NCI-H524 treated with DMSO at 0.1 percent for 48 hours (cell line): ENCODE data around the gene BAZ1A.
"Not testable (repeated sequence)": the region's sequence is repeated elsewhere in the genome, so short reads cannot be mapped to it uniquely, and the experiment has no call there.

Experiments
- DNase-seq: peaks from one replicate; lab custom pipeline; 2025; lab: John Stamatoyannopoulos, UW

The BAZ1A gene

DNA sequence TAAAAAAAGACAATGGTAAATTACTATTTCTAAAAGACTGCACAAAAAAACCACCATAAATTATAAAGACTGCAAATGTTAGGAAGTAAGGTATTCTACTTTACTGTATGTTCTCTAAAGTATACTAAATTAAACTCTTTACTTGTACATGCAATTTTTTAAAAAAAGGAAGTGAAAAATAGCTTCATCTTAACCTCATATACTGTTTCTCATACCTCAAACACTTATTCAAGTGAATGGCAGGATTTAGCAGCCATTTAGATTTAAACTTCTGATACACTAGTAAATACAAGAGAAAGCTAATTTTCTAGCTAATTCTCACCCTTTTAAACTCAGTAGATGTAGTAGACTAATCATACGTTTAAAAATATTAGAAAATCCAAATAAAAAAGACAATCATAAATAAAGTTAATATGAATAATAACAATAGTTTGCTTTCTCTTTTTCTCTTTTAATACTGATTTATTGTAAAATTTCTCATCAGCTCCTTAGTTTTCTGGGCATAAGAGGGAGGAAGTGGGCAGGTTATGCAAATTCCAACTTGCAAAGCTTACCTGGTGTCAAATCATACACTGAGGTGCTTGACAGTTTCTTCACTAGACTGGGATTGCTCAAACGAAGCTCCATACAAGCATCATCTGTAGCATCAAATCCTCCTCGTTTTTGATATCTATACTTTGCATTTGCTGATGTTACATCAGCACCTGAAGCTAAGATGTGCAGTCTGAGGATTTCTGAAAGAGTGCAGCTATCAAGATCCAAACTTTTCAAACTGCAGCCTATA lies 89.7 kb downstream of the BAZ1A start:
- no peak for DNase-seq

DNA sequence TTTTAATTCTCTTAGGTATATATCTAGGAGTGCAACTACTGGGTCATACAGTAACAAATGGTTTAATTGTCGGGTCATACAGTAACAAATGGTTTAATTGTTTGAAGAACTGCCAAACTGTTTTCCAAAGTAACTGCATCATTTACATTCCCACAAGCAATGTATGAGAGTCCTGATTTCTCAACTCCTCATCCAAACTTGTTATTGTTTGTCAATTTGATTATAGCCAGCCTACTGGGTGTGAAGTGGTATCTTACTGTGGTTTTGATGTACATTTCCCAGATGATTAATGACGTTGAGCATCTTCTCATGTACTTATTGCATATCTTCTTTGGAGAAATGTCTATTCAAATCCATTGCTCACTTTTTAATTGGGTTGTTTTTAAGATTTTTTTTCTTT lies 93.1 kb downstream of the BAZ1A start:
- DNase-seq: no peak

DNA sequence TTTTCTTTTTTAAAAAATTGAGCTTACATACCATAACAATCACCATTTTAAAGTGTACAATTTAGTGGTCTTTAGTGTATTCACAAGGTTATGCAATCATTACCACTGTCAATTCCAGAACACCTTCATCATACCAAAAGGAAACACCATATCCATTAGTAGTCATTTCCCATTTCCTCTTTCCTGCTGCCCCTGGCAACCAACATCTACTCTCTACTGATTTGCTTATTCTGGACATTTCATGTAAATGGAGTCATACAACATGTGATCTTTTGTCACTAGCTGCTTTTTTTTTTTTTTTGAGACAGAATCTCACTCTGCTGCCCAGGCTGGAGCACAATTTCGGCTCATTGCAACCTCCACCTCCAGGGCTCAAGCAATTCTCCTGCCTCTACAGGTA lies 93.9 kb downstream of the BAZ1A start:
- no peak for DNase-seq

DNA sequence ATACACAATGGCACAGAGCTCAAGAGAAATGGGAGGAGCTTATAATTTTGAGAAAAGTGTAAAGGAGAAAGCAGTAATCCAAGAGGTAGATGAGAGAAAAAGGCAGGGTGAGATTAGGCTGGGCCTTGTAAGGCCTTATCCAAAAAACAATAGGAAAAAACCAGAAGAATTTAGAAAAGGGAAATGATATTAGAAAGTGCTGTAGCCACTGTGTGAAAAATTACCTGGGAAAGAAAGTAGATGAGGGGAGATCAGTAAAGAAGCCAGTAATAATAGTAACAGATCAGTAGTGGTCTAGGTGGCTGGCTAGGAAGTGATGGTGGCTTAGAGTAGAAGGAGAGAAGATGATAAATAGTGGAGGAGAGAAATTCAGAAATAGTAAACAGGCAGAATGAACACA lies 94.5 kb downstream of the BAZ1A start:
- no peak for DNase-seq

DNA sequence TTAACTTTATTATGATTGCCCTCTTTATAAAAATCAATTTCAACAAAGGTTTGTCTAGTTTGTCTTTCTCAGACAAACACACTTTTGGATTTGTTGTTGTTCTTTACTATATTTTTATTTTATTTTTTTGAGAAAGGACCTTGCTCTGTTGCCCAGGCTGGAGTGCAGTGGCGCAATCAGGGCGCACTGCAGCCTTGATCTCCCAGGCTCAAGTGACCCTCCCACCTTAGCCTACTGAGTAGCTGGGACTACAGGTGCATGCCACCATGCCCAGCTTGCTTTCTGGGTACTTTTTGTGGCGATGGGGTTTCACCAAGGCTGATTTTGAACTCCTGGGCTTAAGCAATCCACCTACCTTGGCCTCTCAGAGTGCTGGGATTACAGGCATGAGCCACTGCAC lies 96.4 kb downstream of the BAZ1A start:
- no peak for DNase-seq

DNA sequence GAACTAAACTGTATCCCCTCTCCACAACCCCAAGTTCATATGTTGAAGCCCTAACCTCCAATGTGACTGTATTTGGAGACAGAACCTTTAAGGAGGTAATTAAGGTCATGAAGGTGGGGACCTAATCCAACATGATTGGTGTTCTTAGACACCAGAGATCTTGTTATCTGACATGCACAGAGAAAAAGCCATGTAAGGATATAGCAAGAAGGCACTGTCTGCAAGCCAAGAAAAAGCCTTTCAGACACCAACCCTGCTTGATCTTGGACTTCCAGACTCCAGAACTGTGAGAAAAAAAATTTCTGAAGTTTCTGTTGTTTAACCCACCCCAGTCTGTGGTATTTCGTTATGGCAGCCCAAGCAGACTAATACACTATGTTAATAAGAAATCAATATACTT lies 98.5 kb downstream of the BAZ1A start:
- no peak for DNase-seq

DNA sequence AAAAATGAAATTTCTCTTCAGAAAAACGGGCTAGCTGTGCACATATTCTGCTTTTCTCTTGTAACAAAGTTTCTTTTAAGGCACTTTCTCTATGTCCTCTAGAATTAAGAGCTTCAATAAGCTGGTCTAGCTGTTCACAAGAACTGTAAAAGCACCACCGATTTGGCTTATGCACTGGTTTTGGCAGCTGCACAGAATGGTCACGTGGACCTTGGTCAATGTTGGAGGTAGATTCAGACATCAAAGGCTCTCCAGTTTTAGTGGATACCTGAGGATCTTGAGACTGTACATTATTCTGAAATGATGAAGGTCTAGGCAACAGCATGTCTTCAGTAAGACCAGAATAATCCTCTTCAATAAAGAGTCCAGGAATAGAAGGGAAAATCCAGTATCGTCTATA lies 99.2 kb downstream of the BAZ1A start:
- DNase-seq: no peak

DNA sequence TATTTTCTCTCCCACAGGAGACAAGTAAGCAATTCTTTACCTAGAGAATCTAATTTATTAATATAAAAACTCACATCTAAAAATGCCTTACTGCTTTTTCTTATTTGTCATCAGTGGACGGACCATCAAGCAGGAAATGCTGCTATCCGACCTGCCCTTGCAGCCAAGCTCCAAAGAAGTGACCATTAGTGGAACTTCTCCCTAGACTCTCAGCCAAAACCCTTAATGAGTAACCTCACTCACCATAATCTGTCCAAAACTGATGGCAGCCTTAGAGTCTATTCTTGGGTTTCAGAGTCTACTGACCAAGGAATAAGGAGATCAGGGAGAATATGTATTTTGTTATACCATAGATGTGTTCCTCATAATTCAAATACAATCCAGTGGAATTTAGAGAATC lies 99.8 kb downstream of the BAZ1A start:
- DNase-seq: no peak

DNA sequence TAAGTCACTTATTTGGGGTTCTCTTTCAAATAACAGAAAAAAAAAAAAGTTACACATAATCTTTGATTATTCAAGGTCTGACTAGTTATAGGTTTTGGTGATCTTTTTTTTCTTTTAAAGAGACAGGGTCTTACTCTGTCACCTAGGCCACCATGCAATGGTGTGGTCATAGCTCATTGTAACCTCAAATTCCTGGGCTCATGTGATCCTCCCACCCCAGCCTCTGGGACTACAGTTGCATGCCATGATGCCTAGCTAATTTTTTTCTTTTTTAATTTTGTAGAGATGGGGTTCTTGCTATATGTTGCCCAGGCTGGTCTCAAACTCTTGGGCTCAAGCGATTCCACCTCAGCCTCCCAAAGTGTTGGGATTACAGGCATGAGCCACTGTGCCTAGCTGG lies 104.3 kb downstream of the BAZ1A start:
- no peak for DNase-seq

DNA sequence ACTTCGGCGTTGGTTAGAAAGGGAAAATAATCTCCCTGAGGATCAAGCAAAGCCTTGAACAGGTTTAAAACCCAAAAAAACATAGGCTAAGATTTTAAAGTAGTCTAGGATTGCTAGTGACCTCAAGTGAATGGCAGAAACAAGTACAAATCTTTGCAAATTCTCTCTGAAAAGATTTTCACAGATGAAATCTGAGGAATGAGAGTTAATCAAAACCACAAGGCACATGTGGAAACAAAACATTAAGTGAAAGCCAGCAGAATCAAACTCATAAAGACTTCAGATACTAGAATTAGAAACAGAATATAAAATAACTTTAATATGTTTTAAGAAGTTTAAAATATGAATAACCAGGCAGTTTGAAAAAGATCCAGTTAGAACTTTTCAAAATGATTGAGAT lies 108.6 kb downstream of the BAZ1A start:
- no peak for DNase-seq

DNA sequence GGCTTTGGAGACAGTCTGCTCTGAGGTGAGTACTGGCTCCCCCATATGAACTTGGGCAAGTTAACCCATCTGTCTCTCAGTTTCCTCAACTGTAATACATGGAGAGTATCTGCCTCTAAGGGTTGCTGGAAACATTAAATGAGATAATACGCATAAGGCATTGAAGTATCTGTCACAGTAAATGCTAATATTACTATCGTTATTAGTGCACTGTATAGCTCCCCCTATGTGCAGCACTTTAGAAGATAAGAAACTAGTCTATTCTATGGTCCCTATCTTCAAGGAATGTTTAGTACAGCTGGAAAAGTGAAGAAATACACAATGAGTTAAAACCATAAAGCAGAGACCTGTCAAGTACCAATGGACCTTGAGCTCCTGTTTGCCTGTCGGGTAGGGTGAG lies 109.1 kb downstream of the BAZ1A start:
- DNase-seq: no peak

DNA sequence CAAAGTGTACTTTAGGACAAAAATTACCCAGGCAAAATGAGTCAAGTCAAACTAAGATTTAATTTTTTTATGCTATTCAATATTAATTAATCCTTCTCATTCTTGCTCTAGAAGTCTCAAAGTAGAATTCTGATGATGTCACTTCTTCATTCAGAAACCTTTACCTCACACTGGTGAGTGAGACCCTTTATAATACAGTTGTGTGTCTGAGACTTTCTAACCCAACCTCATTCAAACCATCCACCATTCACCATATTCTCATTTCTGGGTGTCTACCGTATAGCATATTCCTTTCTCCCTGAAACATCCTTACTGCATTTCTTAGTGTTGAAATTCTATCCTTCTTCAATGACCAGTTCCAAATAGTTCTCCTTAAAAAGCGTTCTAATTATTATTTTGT lies 119.9 kb downstream of the BAZ1A start:
- no peak for DNase-seq

DNA sequence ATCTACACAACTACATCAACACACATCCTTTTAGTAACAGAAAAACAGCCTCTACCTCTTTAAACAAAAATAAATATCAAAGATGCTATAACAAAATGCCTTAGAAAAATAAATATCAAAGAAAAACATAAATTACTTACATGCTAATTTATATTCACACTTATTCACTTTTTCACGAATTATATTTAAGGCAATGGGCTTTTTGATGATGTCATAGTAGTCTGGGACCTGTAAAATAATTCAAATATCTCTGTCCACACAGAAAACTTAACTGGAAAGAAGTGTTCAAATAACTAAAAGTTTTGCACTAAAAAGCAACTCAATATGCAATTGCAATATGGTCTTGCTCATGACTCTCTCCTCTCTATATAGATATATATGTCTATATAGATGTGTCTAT lies 120.5 kb downstream of the BAZ1A start:
- no peak for DNase-seq

DNA sequence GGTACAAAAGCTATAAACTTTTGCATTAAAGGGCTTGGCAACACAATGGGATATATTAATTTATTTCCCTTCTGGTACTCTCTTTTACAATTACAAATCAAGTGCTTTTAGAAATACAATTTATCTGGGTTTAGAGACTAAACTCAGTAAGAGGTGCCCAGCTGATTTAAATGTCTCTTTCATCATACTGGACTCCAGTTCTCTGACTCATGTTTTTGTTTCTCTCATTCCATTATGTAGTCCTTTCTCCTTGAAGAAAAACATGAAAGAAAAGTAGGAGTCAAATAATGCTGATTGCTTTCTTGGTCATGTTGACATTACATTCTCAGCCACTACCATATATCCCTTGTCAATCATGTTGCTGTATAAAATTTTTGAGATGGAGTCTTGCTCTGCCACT lies 124.5 kb downstream of the BAZ1A start:
- DNase-seq: no peak

DNA sequence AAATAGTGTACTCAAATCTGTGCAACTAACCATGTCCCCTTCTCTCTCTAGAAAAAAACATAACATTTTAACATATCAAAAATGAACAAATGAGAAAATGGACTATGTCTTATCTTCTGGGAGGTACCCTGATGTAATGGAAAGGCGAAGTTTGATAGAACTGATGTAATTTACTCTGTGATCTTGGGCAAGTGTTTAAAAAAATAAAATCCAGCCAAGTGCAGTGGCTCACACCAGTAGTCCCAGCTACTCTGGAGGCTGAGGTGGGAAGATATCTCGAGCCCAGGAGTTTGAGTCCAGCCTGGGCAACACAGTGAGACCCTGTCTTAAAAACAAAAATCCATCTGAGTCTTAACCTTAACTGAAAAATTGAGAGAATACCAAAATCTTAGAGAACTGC lies 124.9 kb downstream of the BAZ1A start:
- DNase-seq: no peak

DNA sequence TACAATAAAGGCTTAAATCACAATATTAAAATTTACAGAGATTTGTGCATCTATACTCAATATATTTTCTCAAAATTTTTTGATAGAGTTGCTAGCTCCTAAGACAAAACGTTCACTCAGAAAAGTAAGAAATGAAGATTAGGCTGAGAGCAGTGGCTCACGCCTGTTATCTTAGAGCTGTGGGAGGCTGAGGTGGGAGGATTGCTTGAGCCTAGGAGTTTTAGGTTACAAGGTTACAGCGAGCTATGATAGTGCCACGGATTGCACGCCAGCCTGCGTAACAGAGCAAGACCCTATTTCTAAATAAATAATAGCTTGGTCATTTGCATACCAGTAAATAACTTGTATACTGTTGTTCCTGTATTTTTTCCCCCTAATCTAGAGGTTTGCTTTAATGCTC lies 125.8 kb downstream of the BAZ1A start:
- no peak for DNase-seq

DNA sequence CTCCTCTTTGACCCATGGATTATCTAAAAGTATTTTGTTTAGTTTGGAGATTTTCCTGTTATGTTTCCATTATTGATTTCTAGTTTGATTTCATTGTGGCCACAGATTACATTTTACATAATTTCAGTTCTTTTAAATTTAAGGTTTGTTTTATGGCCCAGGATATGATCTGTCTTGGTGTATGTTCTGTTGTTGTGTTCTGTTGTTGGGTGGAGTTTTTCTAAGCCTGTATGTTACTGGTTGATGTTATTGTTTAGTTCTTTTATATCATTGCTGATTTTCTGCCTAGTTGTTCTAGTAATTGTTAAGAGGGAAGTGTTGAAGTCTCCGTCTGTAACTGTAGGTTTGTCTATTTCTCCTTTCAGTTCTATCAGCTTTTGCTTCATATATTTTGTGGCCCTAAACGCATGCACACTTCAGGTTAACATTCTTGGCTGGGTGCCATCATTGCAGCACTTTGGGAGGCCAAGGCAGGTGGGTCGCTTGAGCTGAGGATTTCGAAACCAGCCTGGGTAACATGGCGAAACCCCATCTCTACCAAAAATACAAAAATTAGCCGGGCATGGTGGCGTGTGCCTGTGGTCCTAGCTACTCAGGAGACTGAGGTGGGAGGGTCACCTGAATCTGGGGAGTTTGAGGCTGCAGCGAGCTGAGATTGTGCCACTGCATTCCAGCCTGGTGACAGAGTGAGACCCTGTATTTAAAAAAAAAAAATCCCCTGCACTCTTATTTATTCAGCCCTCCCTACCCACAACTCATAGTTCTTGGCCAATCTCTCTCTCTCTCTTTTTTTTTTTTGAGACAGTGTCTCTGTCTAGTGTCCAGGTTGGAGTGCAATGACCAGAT lies 132.7 kb downstream of the BAZ1A start:
- DNase-seq: no peak

DNA sequence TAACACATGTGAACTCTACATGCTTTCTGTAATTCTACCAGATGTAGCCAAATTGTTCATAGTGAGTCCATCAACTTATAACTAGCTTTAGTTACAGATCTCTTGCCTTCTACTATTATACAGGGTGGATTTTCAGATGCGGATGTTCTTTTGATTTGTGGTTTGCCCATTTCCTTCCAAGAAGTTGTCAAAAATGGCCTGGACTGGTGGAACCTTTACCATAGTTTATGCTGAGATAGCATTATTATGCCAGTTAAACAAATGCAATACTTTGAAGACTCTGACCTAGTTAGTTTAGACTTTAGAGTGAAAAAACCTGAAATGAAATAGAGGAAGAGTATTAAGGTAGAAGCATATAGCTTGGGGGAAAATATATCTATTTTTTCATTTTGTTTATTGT lies 133.3 kb downstream of the BAZ1A start:
- no peak for DNase-seq

DNA sequence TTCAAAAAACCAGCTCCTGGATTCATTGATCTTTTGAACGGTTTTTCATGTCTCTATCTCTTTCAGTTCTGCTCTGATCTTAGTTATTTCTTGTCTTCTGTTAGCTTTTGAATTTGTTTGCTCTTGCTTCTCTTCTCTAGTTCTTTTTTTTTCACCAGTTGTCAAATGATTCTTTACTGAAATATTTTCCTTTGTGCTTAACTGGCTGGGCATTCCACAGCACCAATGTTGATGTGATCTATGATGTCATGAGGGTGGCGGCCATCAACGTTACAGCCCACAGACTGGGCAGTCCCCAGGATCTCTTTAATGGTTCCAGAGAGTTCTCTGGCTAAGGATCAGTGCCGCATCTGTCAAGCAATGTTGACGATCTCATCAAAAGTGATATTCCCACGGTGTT lies 135.0 kb downstream of the BAZ1A start:
- not testable (repeated sequence) for DNase-seq

DNA sequence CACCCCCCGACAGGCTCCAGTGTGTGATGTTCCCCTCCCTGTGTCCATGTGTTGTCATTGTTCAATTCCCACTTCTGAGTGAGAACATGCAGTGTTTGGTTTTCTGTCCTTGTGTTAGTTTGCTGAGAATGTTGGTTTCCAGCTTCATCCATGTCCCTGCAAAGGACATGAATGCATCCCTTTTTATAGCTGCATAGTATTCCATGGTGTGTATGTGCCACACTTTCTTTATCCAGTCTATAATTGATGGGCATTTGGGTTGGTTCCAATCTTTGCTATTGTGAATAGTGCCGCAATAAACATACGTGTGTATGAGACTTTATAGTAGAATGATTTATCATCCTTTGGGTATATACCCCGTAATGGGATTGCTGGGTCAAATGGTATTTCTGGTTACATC lies 138.1 kb downstream of the BAZ1A start:
- DNase-seq: not testable (repeated sequence)

DNA sequence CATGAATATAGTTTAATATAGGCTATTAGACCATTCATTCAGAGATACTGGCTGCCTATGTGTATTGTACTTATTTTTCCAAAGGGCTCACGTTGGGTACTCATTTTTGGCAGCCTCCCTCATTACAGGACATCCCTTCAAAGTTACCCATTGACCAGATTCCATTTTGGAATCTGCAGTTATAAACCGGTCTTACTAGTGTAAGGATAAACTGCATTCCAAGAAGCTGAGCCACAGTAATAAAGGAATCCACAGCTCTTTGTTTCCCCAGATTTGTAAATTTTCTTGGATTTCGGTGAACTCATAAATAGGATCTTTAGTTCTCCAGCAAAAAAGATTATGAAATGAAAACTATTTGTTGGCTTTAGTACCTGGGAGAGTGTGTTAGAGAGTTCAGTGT lies 141.9 kb downstream of the BAZ1A start:
- DNase-seq: no peak

DNA sequence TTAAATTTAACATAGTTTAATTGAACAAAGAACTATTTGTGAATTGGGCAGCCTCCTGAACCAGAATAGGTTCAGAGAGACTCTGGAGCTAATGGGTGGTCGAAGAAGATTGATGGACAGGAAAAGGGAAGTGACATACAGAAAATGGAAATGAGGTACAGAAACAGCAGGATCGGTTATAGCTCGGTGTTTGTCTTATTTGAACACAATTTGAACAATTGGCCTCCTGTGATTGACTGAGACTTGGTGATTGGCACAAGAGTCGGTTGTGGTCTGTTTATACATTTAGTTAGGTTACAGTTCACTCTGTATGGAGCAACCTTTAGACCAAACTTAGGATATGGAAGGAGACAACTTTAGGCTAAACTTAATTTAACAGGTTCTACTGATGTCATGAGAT lies 142.4 kb downstream of the BAZ1A start:
- no peak for DNase-seq

DNA sequence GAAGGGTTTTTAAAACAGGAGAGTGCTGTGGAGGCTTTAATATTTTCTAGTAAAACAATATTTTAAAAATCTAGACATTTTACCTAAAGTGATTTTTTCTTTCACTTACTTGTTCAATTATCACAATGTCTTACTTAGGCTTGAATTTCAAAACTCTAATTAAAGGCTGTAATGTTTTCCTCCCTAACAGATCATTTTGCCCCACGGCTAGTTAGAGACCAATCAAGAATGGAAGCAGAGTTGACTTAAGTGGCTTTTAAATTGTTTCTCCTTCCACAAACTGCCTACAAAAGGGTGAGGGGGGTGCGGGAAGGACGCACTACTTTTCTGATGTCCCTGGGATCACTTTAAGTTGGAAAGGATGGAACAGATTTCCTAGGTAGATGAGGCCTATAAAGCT lies 151.3 kb downstream of the BAZ1A start:
- no peak for DNase-seq
